OCI-LY3 (cell line): ENCODE results near the gene SH2B2.

Source experiments
- H2AFZ ChIP-seq: fragments of 200-600, 300-600 bp; shearing (Covaris generic); 2 replicates; pipeline ENCODE4 v1.6.0; 2014; ENCODE audit warnings: antibody characterized with exemption, low read depth, low read length
- H3K27ac ChIP-seq: fragments of 200-600, 300-600 bp; sonication (generic); 2 replicates; pipeline ENCODE4 v1.5.1; 2014; ENCODE audit warnings: mild to moderate bottlenecking, low read length, moderate library complexity, mixed read lengths
- H3K27me3 ChIP-seq: fragments of 200-600, 300-600 bp; sonication (generic); 2 replicates; pipeline ENCODE4 v1.6.1; 2014; ENCODE audit warnings: low read depth, low read length, mixed read lengths
- H3K36me3 ChIP-seq: fragments of 200-600, 300-600 bp; sonication (generic); replicated peaks from 2 replicates; pipeline ENCODE3; 2014; ENCODE audit warnings: low read depth, low read length, mixed read lengths
- H3K4me1 ChIP-seq: fragments of 300-600, 200-600 bp; sonication (generic); 2 replicates; pipeline ENCODE4 v1.6.1; 2014; ENCODE audit warnings: low read length, mixed read lengths
- H3K4me2 ChIP-seq: fragments of 200-600, 300-600 bp; sonication (generic); 2 replicates; pipeline ENCODE4 v1.6.1; 2014; ENCODE audit warnings: low read length, mixed read lengths
- H3K4me3 ChIP-seq: fragments of 300-600, 200-600 bp; sonication (generic); 2 replicates; pipeline ENCODE4 v1.5.1; 2014; ENCODE audit warnings: antibody characterized with exemption, mild to moderate bottlenecking, low read length, moderate library complexity
- H3K79me2 ChIP-seq: fragments of 300-600, 200-600 bp; shearing (Covaris generic); 2 replicates; pipeline ENCODE4 v1.6.1; 2014; ENCODE audit warnings: mild to moderate bottlenecking, low read length, mixed read lengths
- H3K9ac ChIP-seq: fragments of 300-600, 200-600 bp; shearing (Covaris generic); 2 replicates; pipeline ENCODE4 v1.6.0; 2014; ENCODE audit warnings: mild to moderate bottlenecking, low read length, moderate library complexity
- H3K9me3 ChIP-seq: fragments of 200-600, 300-600 bp; shearing (Covaris generic); 2 replicates; pipeline ENCODE4 v1.6.1; 2014; ENCODE audit warnings: low read length, mixed read lengths; ENCODE audit not compliant: insufficient read depth
- H4K20me1 ChIP-seq: fragments of 200-600, 300-600 bp; sonication (generic); 2 replicates; pipeline ENCODE4 v1.6.1; 2016; ENCODE audit warnings: low read length, mixed read lengths; ENCODE audit not compliant: insufficient read depth
- EZH2phosphoT487 ChIP-seq: fragments of 200-600 bp; shearing (Covaris generic); IDR thresholded peaks from 2 replicates; pipeline ENCODE4 v1.6.1; 2018; ENCODE audit warnings: antibody characterized with exemption, mixed run types, low read depth
- TF ChIP-seq, protein P1 (sequence below): fragments of 200-600, 300-600 bp; sonication (generic); IDR thresholded peaks from 2 replicates; pipeline ENCODE4 v1.5.1; 2014; ENCODE audit warnings: antibody characterized with exemption, low read length, low read depth

SH2B2 gene

DNA sequence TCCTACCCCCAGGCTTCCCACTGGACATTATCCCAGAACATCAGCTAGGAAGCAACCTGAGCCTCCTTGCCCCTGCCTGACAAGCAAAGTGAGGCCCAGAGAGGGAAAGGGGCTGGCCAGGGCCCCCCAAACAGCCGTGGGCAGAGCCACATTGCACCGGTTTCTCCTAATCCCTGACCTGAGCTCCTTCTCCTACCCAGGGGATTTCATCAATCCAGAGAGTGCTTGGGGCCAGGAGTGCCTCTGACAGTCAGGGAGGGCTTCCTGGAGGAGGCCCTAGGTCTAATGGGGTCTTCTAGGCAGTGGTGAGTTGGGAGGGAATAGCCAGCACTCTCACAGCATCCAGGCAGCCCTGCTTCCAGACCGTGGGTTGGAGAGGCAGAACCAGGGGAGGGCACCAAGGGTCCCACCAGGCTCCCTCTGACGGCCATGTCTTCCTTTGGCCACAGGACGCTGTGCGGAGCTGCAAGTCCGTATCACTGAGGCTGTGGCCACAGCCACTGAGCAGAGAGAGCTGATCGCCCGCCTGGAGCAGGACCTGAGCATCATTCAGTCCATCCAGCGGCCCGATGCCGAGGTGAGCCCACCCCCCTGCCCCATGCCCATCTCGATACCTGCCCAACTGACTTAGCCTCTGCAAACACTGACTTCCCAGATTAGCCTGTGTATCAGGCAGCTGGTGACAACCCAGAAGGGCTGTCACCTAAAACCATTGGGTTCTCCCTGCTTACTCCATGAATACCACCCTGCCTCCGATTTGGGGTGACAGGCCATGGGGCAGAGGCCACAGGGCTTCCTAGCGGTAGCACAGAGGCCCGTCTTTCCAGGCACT, 13.5 kb upstream of the SH2B2 start:
- Histone ChIP-seq H3K4me1 (peaks cover 3% of the 10 kb centered on the region), H3K9me3 (no peaks in the 10 kb centered on the region), H4K20me1 (no peaks in the 10 kb centered on the region), H3K4me3 (no peak overlapping the region), H3K9ac (no peak overlapping the region), H3K27me3 (0 out of 2 replicates have a peak, but pooled peaks cover 4% of the 10 kb centered on the region), H2AFZ (no peak overlapping the region), H3K27ac (no peak overlapping the region), H3K36me3 (no peaks in the 10 kb centered on the region), H3K79me2 (no peaks in the 10 kb centered on the region), H3K4me2 (no peak overlapping the region)
- TF ChIP-seq, protein P1, sequence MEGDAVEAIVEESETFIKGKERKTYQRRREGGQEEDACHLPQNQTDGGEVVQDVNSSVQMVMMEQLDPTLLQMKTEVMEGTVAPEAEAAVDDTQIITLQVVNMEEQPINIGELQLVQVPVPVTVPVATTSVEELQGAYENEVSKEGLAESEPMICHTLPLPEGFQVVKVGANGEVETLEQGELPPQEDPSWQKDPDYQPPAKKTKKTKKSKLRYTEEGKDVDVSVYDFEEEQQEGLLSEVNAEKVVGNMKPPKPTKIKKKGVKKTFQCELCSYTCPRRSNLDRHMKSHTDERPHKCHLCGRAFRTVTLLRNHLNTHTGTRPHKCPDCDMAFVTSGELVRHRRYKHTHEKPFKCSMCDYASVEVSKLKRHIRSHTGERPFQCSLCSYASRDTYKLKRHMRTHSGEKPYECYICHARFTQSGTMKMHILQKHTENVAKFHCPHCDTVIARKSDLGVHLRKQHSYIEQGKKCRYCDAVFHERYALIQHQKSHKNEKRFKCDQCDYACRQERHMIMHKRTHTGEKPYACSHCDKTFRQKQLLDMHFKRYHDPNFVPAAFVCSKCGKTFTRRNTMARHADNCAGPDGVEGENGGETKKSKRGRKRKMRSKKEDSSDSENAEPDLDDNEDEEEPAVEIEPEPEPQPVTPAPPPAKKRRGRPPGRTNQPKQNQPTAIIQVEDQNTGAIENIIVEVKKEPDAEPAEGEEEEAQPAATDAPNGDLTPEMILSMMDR, result no peak
- TF ChIP-seq EZH2phosphoT487, result no peak

DNA sequence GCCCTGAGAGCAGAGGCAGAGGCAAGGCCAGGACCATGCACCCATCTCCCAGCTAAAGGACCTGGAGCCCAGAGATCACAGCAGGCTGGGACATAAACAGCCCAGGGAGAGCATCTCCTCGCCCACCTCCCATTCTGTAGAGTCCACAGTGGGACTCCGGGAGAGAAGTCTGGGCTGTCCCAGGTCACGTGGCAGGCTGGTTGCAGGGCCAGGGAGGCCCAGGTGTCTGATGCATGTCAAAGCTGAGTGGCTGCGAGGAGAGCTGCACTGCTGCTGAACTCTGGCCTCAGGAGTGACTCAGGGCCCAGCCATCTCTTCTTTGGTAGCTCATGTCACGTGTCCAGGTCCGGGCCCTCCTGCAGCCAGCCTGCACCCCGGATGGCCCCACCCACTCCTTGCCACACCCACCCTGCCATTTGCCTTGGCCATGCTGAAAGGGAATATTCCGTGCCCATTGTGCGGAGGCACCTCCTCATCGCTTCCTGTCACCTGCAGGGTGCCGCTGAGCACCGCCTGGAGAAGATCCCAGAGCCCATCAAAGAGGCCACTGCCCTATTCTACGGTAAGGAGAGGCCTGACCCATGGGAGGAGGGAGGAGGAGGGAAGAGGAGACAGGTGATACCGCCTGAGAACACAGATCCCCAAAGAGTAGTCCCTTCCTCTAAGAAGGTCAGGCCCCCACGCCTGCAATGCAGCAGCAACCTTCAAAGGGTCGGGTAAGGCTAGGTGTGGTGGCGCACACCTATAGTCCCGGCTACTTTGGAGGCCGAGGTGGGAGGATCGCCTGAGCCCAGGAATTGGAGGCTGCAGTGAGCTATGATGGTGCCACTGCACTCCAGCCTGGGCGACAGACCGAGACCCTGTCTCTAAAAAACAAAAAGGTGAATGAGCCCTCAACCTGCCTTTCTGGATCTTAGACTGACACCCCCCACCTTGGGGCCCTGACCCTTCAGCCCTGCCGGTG, 12.6 kb upstream of the SH2B2 start:
- no peaks in the 10 kb centered on the region for H3K27me3 ChIP-seq
- no peak overlapping the region for H2AFZ ChIP-seq
- H3K36me3 ChIP-seq, result no peaks in the 10 kb centered on the region
- no peak overlapping the region for H3K27ac ChIP-seq
- no peak overlapping the region for H3K9ac ChIP-seq
- H3K4me1 ChIP-seq, result peaks cover 7% of the 10 kb centered on the region
- TF ChIP-seq EZH2phosphoT487, result no peak
- TF ChIP-seq, protein P1, result no peak
- H3K4me2 ChIP-seq, result no peak overlapping the region
- H3K4me3 ChIP-seq, result no peak overlapping the region
- no peaks in the 10 kb centered on the region for H3K79me2 ChIP-seq
- H4K20me1 ChIP-seq, result no peaks in the 10 kb centered on the region
- H3K9me3 ChIP-seq, result no peaks in the 10 kb centered on the region

DNA sequence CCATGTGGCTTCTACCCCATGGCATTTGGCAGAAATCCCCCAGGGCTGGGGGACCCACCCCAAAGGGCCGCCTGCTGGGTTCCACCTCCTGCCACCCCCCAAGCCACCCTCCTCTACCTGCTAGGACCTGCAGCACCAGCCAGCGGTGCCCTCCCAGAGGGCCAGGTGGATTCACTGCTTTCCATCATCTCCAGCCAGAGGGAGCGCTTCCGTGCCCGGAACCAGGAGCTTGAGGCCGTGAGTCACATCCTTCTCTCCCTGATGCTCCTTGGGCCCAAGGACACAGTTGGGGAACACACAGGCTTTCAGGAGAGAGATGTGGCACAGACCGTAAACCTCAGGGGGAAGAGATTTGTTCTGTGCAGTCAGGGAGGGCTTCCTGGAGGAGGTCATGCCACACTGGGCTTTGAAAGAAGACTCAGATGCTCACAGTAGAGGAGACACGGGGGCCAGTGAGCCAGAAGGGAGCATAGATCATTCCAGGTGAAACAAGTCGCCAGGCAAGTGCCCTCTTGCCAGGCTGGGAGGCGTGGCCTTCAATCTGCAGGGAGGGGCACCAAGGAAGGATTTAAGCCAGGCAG, 11.5 kb upstream of the SH2B2 start:
- Histone ChIP-seq H3K27ac (no peak overlapping the region), H3K9me3 (no peaks in the 10 kb centered on the region), H4K20me1 (no peaks in the 10 kb centered on the region), H3K9ac (no peak overlapping the region), H3K27me3 (no peaks in the 10 kb centered on the region), H3K79me2 (no peaks in the 10 kb centered on the region), H3K4me1 (peaks cover 17% of the 10 kb centered on the region), H2AFZ (no peak overlapping the region), H3K4me2 (no peak overlapping the region), H3K4me3 (no peak overlapping the region), H3K36me3 (no peaks in the 10 kb centered on the region)
- TF ChIP-seq EZH2phosphoT487, result no peak
- TF ChIP-seq, protein P1, result no peak
